ENCODE results near the gene HDHD3. TPM values are rescaled to one million over a fixed set of nuclear protein-coding genes. Genes with fewer than 3 reads are reported as not detected.
"Not testable (repeated sequence)": the region's sequence is repeated elsewhere in the genome, so short reads cannot be mapped to it uniquely, and the experiment has no call there.

The HDHD3 gene
- total RNA-seq, 2 donors from 2014 or later: 132 to 141 TPM

GRCh38 chr9:113410207-113410864 is 33.5 kb upstream of the HDHD3 start, which contains the start of the genes C9orf43 and POLE3:
Gene C9orf43 (plus strand): TSS chr9:113410747. CDS start chr9:113413494, 2,747 bp downstream.
Gene POLE3 (minus strand): TSS chr9:113410675. CDS start chr9:113410293, 382 bp downstream.
- peaks cover 3% of the 10 kb centered on the region for H3K4me1 ChIP-seq
- peak within 1 kb of the TSS; percentile 76 to 94 for H3K9ac ChIP-seq (ENCODE audit: low read depth in 2 of 2, low read length in 2 of 2)
- no peak for TF ChIP-seq CTCF (IDR thresholded peaks at IDR 0.05)
- H3K36me3 ChIP-seq: no peaks in the 10 kb centered on the region
- intact Hi-C loops (cut with DNase I): no loop called here
- peak within 1 kb of the TSS; percentile 62 for H3K4me3 ChIP-seq
- no peaks in the 10 kb centered on the region for H3K27me3 ChIP-seq
- H3K9me3 ChIP-seq: no peaks in the 10 kb centered on the region
- DNase-seq: peak; percentile 95
- peak within 1 kb of the TSS; percentile 90 for H3K27ac ChIP-seq

GRCh38 chr9:113409883-113410206 is 33.1 kb upstream of the HDHD3 start:
- intact Hi-C loops (cut with DNase I): no loop called here
- no peak for TF ChIP-seq CTCF (IDR thresholded peaks at IDR 0.05)
- H3K4me3 ChIP-seq: peak overlapping the region; percentile 62
- peak overlapping the region; percentile 90 for H3K27ac ChIP-seq
- H3K9me3 ChIP-seq: no peaks in the 10 kb centered on the region
- H3K9ac ChIP-seq (ENCODE audit: low read depth in 2 of 2, low read length in 2 of 2): peak overlapping the region; percentile 76 to 94
- DNase-seq: no peak
- no peaks in the 10 kb centered on the region for H3K27me3 ChIP-seq
- peaks cover 3% of the 10 kb centered on the region for H3K4me1 ChIP-seq
- no peaks in the 10 kb centered on the region for H3K36me3 ChIP-seq

GRCh38 chr9:113409481-113409880 is 32.7 kb upstream of the HDHD3 start:
- Histone ChIP-seq H3K27ac (peak overlapping the region; percentile 90), H3K27me3 (no peaks in the 10 kb centered on the region), H3K4me1 (peaks cover 3% of the 10 kb centered on the region), H3K4me3 (peak overlapping the region; percentile 62), H3K9me3 (no peaks in the 10 kb centered on the region), H3K9ac (ENCODE audit: low read depth in 2 of 2, low read length in 2 of 2) (peak overlapping the region; percentile 76 to 94), H3K36me3 (no peaks in the 10 kb centered on the region)
- DNase-seq: no peak
- no peak for TF ChIP-seq CTCF (IDR thresholded peaks at IDR 0.05)
- intact Hi-C loops (cut with DNase I): no loop called here

- peak; percentile 67 for TF ChIP-seq CTCF (IDR thresholded peaks at IDR 0.05)
- intact Hi-C loops (cut with DNase I): not testable (repeated sequence)
- DNase-seq: peak; percentile 69
These were observed 30.2 kb upstream of the HDHD3 start for GRCh38 chr9:113406873-113407511.

GRCh38 chr9:113406353-113406752 is 29.6 kb upstream of the HDHD3 start:
- H3K9me3 ChIP-seq; H3K27me3 ChIP-seq; intact Hi-C loops (cut with DNase I); DNase-seq; H3K4me3 ChIP-seq; H3K9ac ChIP-seq (ENCODE audit: low read depth in 2 of 2, low read length in 2 of 2); H3K36me3 ChIP-seq; H3K4me1 ChIP-seq; H3K27ac ChIP-seq: not testable (repeated sequence)

More at GRCh38 chr9:113406873-113407511, 30.2 kb upstream of the HDHD3 start:
- not testable (repeated sequence) for H3K4me1 ChIP-seq; H3K4me3 ChIP-seq; H3K9me3 ChIP-seq; H3K27me3 ChIP-seq; H3K36me3 ChIP-seq; H3K9ac ChIP-seq (ENCODE audit: low read depth in 2 of 2, low read length in 2 of 2); H3K27ac ChIP-seq

- no peak for TF ChIP-seq CTCF (IDR thresholded peaks at IDR 0.05)
- intact Hi-C loops (cut with DNase I): loop anchor here (2.0 kb wide), 1 partner anchor 93 kb away; no protein-coding TSS in a partner anchor
- Histone ChIP-seq H3K27ac (no peak overlapping the region), H3K4me3 (no peak overlapping the region), H3K27me3 (no peaks in the 10 kb centered on the region), H3K9me3 (no peaks in the 10 kb centered on the region), H3K9ac (ENCODE audit: low read depth in 2 of 2, low read length in 2 of 2) (no peak overlapping the region), H3K36me3 (no peaks in the 10 kb centered on the region), H3K4me1 (no peaks in the 10 kb centered on the region)
- DNase-seq: no peak
These were observed 26.9 kb upstream of the HDHD3 start for GRCh38 chr9:113403646-113404045.

Data from colonic mucosa (tissue), 4 donors.